Cardiac fibroblast (primary cell): ENCODE data around the gene FAM131A.

Experiments used
- DNase-seq, 2 donors: peaks; one replicate each; pipeline versions ENCODE4 v3.0.0 to v3.0.0-alpha.2; 2010; ENCODE audit warnings: low read depth in 2 of 2
- H3K4me3 ChIP-seq, 2 donors: replicated peaks in 1 of 2; 1 replicate in 1 of 2; 2 replicates in 1 of 2; pipeline ENCODE4 v1.5.1; 2011; ENCODE audit warnings: low read depth in 2 of 2, low read length in 2 of 2, mild to moderate bottlenecking in 2 of 2, moderate library complexity in 1 of 2
- TF ChIP-seq, protein P1 (sequence below): IDR thresholded peaks from one replicate; pipeline ENCODE4 v1.5.1; 2011; ENCODE audit warnings: low read depth, mild to moderate bottlenecking, low read length, inconsistent platforms

The FAM131A gene

GRCh38 chr3:184315871-184316661 lies 21.3 kb upstream of the FAM131A start:
- TF ChIP-seq, protein P1, sequence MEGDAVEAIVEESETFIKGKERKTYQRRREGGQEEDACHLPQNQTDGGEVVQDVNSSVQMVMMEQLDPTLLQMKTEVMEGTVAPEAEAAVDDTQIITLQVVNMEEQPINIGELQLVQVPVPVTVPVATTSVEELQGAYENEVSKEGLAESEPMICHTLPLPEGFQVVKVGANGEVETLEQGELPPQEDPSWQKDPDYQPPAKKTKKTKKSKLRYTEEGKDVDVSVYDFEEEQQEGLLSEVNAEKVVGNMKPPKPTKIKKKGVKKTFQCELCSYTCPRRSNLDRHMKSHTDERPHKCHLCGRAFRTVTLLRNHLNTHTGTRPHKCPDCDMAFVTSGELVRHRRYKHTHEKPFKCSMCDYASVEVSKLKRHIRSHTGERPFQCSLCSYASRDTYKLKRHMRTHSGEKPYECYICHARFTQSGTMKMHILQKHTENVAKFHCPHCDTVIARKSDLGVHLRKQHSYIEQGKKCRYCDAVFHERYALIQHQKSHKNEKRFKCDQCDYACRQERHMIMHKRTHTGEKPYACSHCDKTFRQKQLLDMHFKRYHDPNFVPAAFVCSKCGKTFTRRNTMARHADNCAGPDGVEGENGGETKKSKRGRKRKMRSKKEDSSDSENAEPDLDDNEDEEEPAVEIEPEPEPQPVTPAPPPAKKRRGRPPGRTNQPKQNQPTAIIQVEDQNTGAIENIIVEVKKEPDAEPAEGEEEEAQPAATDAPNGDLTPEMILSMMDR = no peak
- H3K4me3 ChIP-seq = peak overlapping the region; percentile 85
- DNase-seq = peak in 1 of 2 donors; percentile 29

GRCh38 chr3:184316792-184317191 lies 20.6 kb upstream of the FAM131A start:
- TF ChIP-seq, protein P1 = no peak
- H3K4me3 ChIP-seq = peak overlapping the region; percentile 85
- DNase-seq = peak in 1 of 2 donors; percentile 34

GRCh38 chr3:184317201-184317600 lies 20.2 kb upstream of the FAM131A start:
- H3K4me3 ChIP-seq = peak overlapping the region; percentile 85
- TF ChIP-seq, protein P1 = no peak

GRCh38 chr3:184320104-184320445 lies 17.3 kb upstream of the FAM131A start:
- peak; percentile 97 to 98 for DNase-seq
- TF ChIP-seq, protein P1 = no peak
- peak overlapping the region; percentile 30 to 38 for H3K4me3 ChIP-seq

More at GRCh38 chr3:184317201-184317600, 20.2 kb upstream of the FAM131A start:
- DNase-seq = no peak

DNA sequence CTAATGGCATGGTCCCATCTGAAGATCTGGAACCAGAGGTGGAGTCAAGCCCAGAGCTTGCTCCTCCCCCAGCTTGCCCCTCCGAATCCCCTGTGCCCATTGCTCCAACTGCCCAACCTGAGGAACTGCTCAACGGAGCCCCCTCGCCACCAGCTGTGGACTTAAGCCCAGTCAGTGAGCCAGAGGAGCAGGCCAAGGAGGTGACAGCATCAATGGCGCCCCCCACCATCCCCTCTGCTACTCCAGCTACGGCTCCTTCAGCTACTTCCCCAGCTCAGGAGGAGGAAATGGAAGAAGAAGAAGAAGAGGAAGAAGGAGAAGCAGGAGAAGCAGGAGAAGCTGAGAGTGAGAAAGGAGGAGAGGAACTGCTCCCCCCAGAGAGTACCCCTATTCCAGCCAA lies 15.7 kb upstream of the FAM131A start:
- no peak overlapping the region for H3K4me3 ChIP-seq
- TF ChIP-seq, protein P1 = no peak

GRCh38 chr3:184322731-184323487 lies 14.5 kb upstream of the FAM131A start:
- no peak for DNase-seq
- TF ChIP-seq, protein P1 = no peak
- no peak overlapping the region for H3K4me3 ChIP-seq

More for the DNA sequence above, 15.7 kb upstream of the FAM131A start:
- DNase-seq = no peak
